SK-N-SH (cell line): ENCODE measurements around the gene STIP1. TPM values are rescaled to one million over a fixed set of nuclear protein-coding genes. Genes with fewer than 3 reads are reported as not detected.

Experiments
- CTCF ChIA-PET: fragments of 300-600, 350-600 bp; formaldehyde crosslinking; extraction: SDS; loops from one replicate; lab custom pipeline; 2021; lab: Yijun Ruan, JAX
- POLR2A ChIA-PET: fragments of 350-600 bp; sonication (Branson Sonifier 250); formaldehyde crosslinking; extraction: SDS; loops from one replicate; lab custom pipeline; 2020; ENCODE audit warnings: antibody characterized with exemption, inconsistent platforms; lab: Yijun Ruan, JAX
- DNase-seq: peaks from one replicate; pipeline ENCODE4 v3.0.0; 2012
- H2AFZ ChIP-seq: fragments of 200-600 bp; sonication (generic); 2 replicates; pipeline ENCODE4 v1.8.1; 2016; ENCODE audit warnings: antibody characterized with exemption, mild to moderate bottlenecking, low read depth
- H3F3A ChIP-seq: fragments of 200-600 bp; sonication (generic); replicated peaks from 2 replicates; pipeline ENCODE3; 2016; ENCODE audit warnings: antibody characterized with exemption, mild to moderate bottlenecking; ENCODE audit not compliant: insufficient read depth
- H3K27ac ChIP-seq, 2 experiments: fragments of 200-500 bp in 1 of 2; fragments of 200-600 bp in 1 of 2; sonication (Bioruptor generic) in 1 of 2; sonication (generic), shearing (Covaris generic) in 1 of 2; 2 replicates each; pipeline versions ENCODE4 v1.5.1 to v1.6.1; 2014 to 2016; ENCODE audit warnings: low read depth in 2 of 2, inconsistent platforms in 1 of 2, low read length in 1 of 2, mild to moderate bottlenecking in 1 of 2, mixed read lengths in 1 of 2
- H3K27me3 ChIP-seq: fragments of 200-600 bp; sonication (generic), shearing (Covaris generic); 2 replicates; pipeline ENCODE4 v1.6.1; 2016; ENCODE audit warnings: mixed run types; ENCODE audit not compliant: insufficient read depth
- H3K36me3 ChIP-seq, 2 experiments: fragments of 200-500 bp in 1 of 2; fragments of 200-600 bp in 1 of 2; sonication (Bioruptor generic) in 1 of 2; sonication (generic) in 1 of 2; replicated peaks in 1 of 2; 2 replicates each; pipeline versions ENCODE3 to v1.5.1; 2014 to 2016; ENCODE audit warnings: low read length in 1 of 2, mild to moderate bottlenecking in 1 of 2; ENCODE audit not compliant: insufficient read depth in 2 of 2, control insufficient read depth in 1 of 2
- H3K4me1 ChIP-seq, 2 experiments: fragments of 200-500 bp in 1 of 2; fragments of 200-600 bp in 1 of 2; sonication (Bioruptor generic) in 1 of 2; sonication (generic), shearing (Covaris generic) in 1 of 2; 2 replicates each; pipeline versions ENCODE4 v1.5.1 to v1.6.1; 2014 to 2016; ENCODE audit warnings: low read depth in 1 of 2, low read length in 1 of 2, mixed run types in 1 of 2; ENCODE audit not compliant: insufficient read depth in 2 of 2, control insufficient read depth in 1 of 2
- H3K4me2 ChIP-seq: fragments of 200-600 bp; sonication (generic), shearing (Covaris generic); 2 replicates; pipeline ENCODE4 v1.6.1; 2017; ENCODE audit warnings: mixed run types
- H3K4me3 ChIP-seq, 2 experiments: fragments of 200-500 bp in 1 of 2; fragments of 200-600 bp in 1 of 2; sonication (Bioruptor generic) in 1 of 2; sonication (generic), shearing (Covaris generic) in 1 of 2; 2 replicates each; pipeline versions ENCODE4 v1.5.1 to v1.8.1; 2014 to 2016; ENCODE audit warnings: low read depth in 2 of 2, inconsistent platforms in 1 of 2, low read length in 1 of 2, mild to moderate bottlenecking in 1 of 2, mixed read lengths in 1 of 2, moderate library complexity in 1 of 2
- H3K79me2 ChIP-seq: fragments of 200-600 bp; sonication (generic); 2 replicates; pipeline ENCODE4 v1.8.1; 2017; ENCODE audit warnings: mild to moderate bottlenecking; ENCODE audit not compliant: insufficient read depth
- H3K9ac ChIP-seq: fragments of 200-600 bp; sonication (generic); 2 replicates; pipeline ENCODE4 v1.6.1; 2017; ENCODE audit warnings: mixed run types
- H3K9me2 ChIP-seq: fragments of 200-600 bp; sonication (generic); 2 replicates; pipeline ENCODE4 v1.6.1; 2017; ENCODE audit warnings: mixed run types
- H3K9me3 ChIP-seq: fragments of 200-600 bp; sonication (generic); 2 replicates; pipeline ENCODE4 v1.6.1; 2017; ENCODE audit warnings: mixed run types, mild to moderate bottlenecking, moderate library complexity
- H4K20me1 ChIP-seq: fragments of 200-600 bp; sonication (generic); 2 replicates; pipeline ENCODE4 v1.6.1; 2017; ENCODE audit warnings: mild to moderate bottlenecking, mixed run types; ENCODE audit not compliant: insufficient read depth
- CHD2 ChIP-seq: fragments of 150-350 bp; IDR thresholded peaks from 2 replicates; pipeline ENCODE4 v1.6.1; 2018; ENCODE audit warnings: low read length; ENCODE audit not compliant: partially characterized antibody
- CTCF ChIP-seq: fragments of 200-600 bp; sonication (generic); IDR thresholded peaks from 2 replicates; pipeline ENCODE4 v1.6.1; 2017; ENCODE audit warnings: antibody characterized with exemption, mild to moderate bottlenecking, moderate library complexity
- ELF1 ChIP-seq: IDR thresholded peaks from 2 replicates; pipeline ENCODE4 v1.4.0; 2012
- FOXJ3 ChIP-seq: sonication (generic); formaldehyde crosslinking; IDR thresholded peaks from 2 replicates; pipeline ENCODE4 v1.5.1; 2020; ENCODE audit warnings: mild to moderate bottlenecking, missing genetic modification reagents
- JUND ChIP-seq: IDR thresholded peaks from 2 replicates; pipeline ENCODE4 v1.4.0; 2012
- MAX ChIP-seq: IDR thresholded peaks from 2 replicates; pipeline ENCODE4 v1.4.0; 2012; ENCODE audit warnings: low read depth
- MEF2A ChIP-seq: IDR thresholded peaks from 2 replicates; pipeline ENCODE4 v1.4.0; 2012; ENCODE audit warnings: low read depth, borderline replicate concordance
- NFIC ChIP-seq: IDR thresholded peaks from 2 replicates; pipeline ENCODE4 v1.4.0; 2012; ENCODE audit warnings: borderline replicate concordance
- RCOR1 ChIP-seq: fragments of 150-350 bp; IDR thresholded peaks from 2 replicates; pipeline ENCODE4 v1.6.1; 2017; ENCODE audit warnings: antibody characterized with exemption, low read length
- RFX5 ChIP-seq: IDR thresholded peaks from 2 replicates; pipeline ENCODE4 v1.6.1; 2012; ENCODE audit warnings: mild to moderate bottlenecking, improper control_type of control experiment, low read length
- RXRA ChIP-seq: IDR thresholded peaks from 2 replicates; pipeline ENCODE4 v1.4.0; 2012; ENCODE audit warnings: low read depth, mild to moderate bottlenecking, borderline replicate concordance
- SMC3 ChIP-seq: IDR thresholded peaks from 2 replicates; pipeline ENCODE4 v1.6.1; 2012; ENCODE audit warnings: low read depth, low read length, improper control_type of control experiment
- TAF1 ChIP-seq: IDR thresholded peaks from 2 replicates; pipeline ENCODE4 v1.6.1; 2012; ENCODE audit warnings: low read depth, mild to moderate bottlenecking, low read length, moderate library complexity, borderline replicate concordance
- TCF12 ChIP-seq: IDR thresholded peaks from 2 replicates; pipeline ENCODE4 v1.4.0; 2012
- USF1 ChIP-seq: IDR thresholded peaks from 2 replicates; pipeline ENCODE4 v1.4.0; 2012; ENCODE audit warnings: low read depth, borderline replicate concordance
- ZBTB33 ChIP-seq: IDR thresholded peaks from 2 replicates; pipeline ENCODE4 v1.4.0; 2012; ENCODE audit warnings: low read depth, borderline replicate concordance
- WGBS: methylation state at CpG from one replicate; pipeline ENCODE4 v1.1.6; 2017; ENCODE audit warnings: low lambda C conversion rate; 5-methylcytosine and 5-hydroxymethylcytosine counted together
- polyA plus RNA-seq, 3 experiments: library from polyadenylated mRNA; depleted of rRNA; stranded (reverse); fragments of >200 nt; gene quantifications; 2 replicates each; pipeline ENCODE4 v1.2.3, GENCODE V29; 2012

Gene STIP1
- polyA plus RNA-seq, 1 of the 3 experiments (the other 2 are of a cell fraction), result 163 TPM

- 86% methylated on average over 11 of the region's 17 CpGs for WGBS
- Histone ChIP-seq H3K4me1 (peaks cover 0 to 25% of the 10 kb centered on the region in 2 experiments; a peak in 2 of 4 replicates), H3K27ac (no peak overlapping the region; a peak in 1 of 4 replicates), H3K79me2 (peaks cover 5% of the 10 kb centered on the region; the same call in 1 of the 2 replicates), H3K27me3 (no peaks in the 10 kb centered on the region), H3K36me3 (peaks cover 0 to 10% of the 10 kb centered on the region in 2 experiments), H3F3A (peaks cover 2% of the 10 kb centered on the region), H3K4me2 (no peak overlapping the region)
- no peak for DNase-seq
- TF ChIP-seq JUND (no peak), RCOR1 (no peak), TCF12 (no peak), ZBTB33 (no peak), MEF2A (no peak), CHD2 (no peak), SMC3 (no peak), TAF1 (no peak), USF1 (no peak), CTCF (no peak), MAX (no peak), RFX5 (no peak), NFIC (no peak), FOXJ3 (CRISPR knock-in tag) (no peak), RXRA (no peak), ELF1 (no peak)
- TF ChIP-seq, all 33 proteins: peak for 0
- no peaks in the 10 kb centered on the region for H3K9me3 ChIP-seq
- H2AFZ ChIP-seq, result no peak overlapping the region
- ChIA-PET POLR2A (interaction anchor here (1.3 to 1.7 kb wide), 2 partner anchors 9 to 15 kb away, joined by 3 to 5 read pairs; no protein-coding TSS in a partner anchor), CTCF (interaction anchor here (0.9 kb wide), 1 partner anchor 10 kb away, joined by 3 read pairs; no protein-coding TSS in a partner anchor)
- no peak overlapping the region for H3K4me3 ChIP-seq
- H3K9me2 ChIP-seq, result no peaks in the 10 kb centered on the region
- H4K20me1 ChIP-seq, result no peaks in the 10 kb centered on the region
- no peak overlapping the region for H3K9ac ChIP-seq
Measured at GRCh38 chr11:64220271-64220670, 34.3 kb downstream of the STIP1 start.
